Measurements from ENCODE around the gene TNP2. TPM values are rescaled to one million over a fixed set of nuclear protein-coding genes. Genes with fewer than 3 reads are reported as not detected.

The TNP2 gene
- total and polyA plus RNA-seq, 2 donors (not counting 3 experiments of a cell fraction or from before 2014, with no cell fraction given), result not detected

- Histone ChIP-seq H3K9ac (replicated peaks; ENCODE audit: extremely low read depth, insufficient read depth, low read length) (no peak overlapping the region), H3K79me2 (ENCODE audit: control insufficient read depth, insufficient read depth, low read length) (no peaks in the 10 kb centered on the region), H3K4me1 (ENCODE audit: control insufficient read depth, extremely low read depth, insufficient read depth, low read length) (peaks cover 5% of the 10 kb centered on the region), H3K9me3 (replicated peaks; ENCODE audit: control insufficient read depth, insufficient read depth, low read length) (no peaks in the 10 kb centered on the region), H3K4me3 (replicated peaks in 1 of 3; ENCODE audit: insufficient read depth in 1 of 3, low read depth in 1 of 3, low read length in 3 of 3) (no peak overlapping the region), H2AFZ (ENCODE audit: low read depth, low read length) (no peak overlapping the region), H3K27me3 (ENCODE audit: control insufficient read depth in 2 of 2, insufficient read depth in 2 of 2, low read length in 2 of 2) (no peaks in the 10 kb centered on the region), H3K9me1 (replicated peaks; ENCODE audit: control insufficient read depth, extremely low read depth, insufficient read depth, low read length) (no peaks in the 10 kb centered on the region), H3K36me3 (ENCODE audit: control insufficient read depth in 2 of 2, extremely low read depth in 1 of 2, insufficient read depth in 2 of 2, low read length in 2 of 2) (no peaks in the 10 kb centered on the region), H3K27ac (ENCODE audit: insufficient read depth, low read depth, low read length) (no peak overlapping the region), H3K4me2 (ENCODE audit: insufficient read depth, low read length) (no peak overlapping the region), H4K20me1 (replicated peaks; ENCODE audit: control insufficient read depth, extremely low read depth, insufficient read depth, low read length) (no peaks in the 10 kb centered on the region)
- dilution Hi-C loops (cut with MboI; ENCODE audit: extremely low pct_ligation_motif_present, low sequenced_read_pairs) (no loop called here), intact Hi-C loops (cut with micrococcal nuclease) (no loop called here)
- FAIRE-seq, result no peak
- TF ChIP-seq EZH2 (IDR thresholded peaks at IDR 0.05; ENCODE audit: borderline replicate concordance, low read depth, low read length, severe bottlenecking), result no peak
- no peak for TF ChIP-seq MYC (IDR thresholded peaks at IDR 0.05; ENCODE audit: low read depth, low read length)
- CTCF ChIA-PET, result interaction anchor here (2.1 to 8.3 kb wide), 2 partner anchors 96 to 293 kb away, joined by 8 to 347 read pairs; no protein-coding TSS in a partner anchor
- POLR2A ChIA-PET, result no interaction called here
- no peak for DNase-seq (ENCODE audit: low read depth, low spot score)
- no TSS peak for BruUV-seq (replicated peaks)
Observed at GRCh38 chr16:11260596-11260966, 8.5 kb downstream of the TNP2 start.

DNA sequence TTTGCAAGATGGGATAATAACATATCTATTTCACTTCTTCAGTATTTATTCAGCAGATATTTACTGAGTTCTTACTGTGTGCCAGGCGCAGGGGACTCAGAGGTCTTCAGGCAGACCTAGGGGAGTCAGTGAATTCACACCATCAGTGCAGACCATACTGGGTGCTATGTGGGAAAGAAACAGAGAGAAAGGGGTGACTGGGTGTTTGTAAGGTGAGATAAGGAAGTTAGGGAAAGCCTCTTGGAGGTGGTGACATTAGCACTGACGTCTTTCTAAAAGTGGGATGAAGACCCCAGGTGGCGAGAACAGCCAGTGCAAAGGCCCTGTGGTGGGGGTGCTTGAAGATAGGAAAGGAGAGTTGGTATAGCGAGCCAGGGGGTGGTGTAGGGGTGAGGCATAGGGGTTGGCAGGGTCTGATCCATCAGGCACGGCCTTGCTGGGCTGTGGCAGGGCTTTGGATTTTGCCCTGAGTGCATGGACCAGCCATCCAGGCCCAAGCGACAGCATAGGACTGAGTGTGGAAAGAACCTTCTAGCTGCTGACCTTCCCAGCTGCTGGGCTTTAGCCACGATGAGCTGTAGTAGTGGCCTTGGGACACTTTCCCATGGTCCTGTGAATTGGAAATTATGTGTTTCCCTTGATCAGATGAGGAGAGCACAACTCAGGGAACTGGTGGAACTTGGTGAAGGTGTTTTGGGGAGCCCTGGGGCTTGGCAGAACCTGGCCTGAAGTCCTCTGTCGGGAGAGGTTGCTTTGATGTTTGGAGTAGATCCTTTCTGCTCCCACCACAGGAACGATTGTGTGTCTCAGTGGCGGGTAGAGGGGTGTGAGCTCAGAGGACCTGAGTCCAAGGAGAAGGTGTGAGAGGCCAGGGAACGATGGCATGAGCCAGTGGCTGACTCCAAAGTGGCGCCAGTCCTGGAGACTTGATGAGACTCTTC is 9.2 kb downstream of the TNP2 start:
- dilution Hi-C loops (cut with MboI; ENCODE audit: extremely low pct_ligation_motif_present, low sequenced_read_pairs), result no loop called here

More for the DNA sequence above, 9.2 kb downstream of the TNP2 start:
- ChIA-PET POLR2A (no interaction called here), CTCF (interaction anchor here (2.0 to 8.3 kb wide), 3 partner anchors 97 to 292 kb away, joined by 8 to 347 read pairs (median 10); no protein-coding TSS in a partner anchor)
- FAIRE-seq (no peak), DNase-seq (ENCODE audit: low read depth, low spot score) (no peak)
- H3K9ac ChIP-seq (replicated peaks; ENCODE audit: extremely low read depth, insufficient read depth, low read length), result no peak overlapping the region
- H3K27ac ChIP-seq (ENCODE audit: insufficient read depth, low read depth, low read length), result no peak overlapping the region
- no peaks in the 10 kb centered on the region for H3K36me3 ChIP-seq (ENCODE audit: control insufficient read depth in 2 of 2, extremely low read depth in 1 of 2, insufficient read depth in 2 of 2, low read length in 2 of 2)
- H3K4me1 ChIP-seq (ENCODE audit: control insufficient read depth, extremely low read depth, insufficient read depth, low read length), result peaks cover 10% of the 10 kb centered on the region
- no peaks in the 10 kb centered on the region for H3K79me2 ChIP-seq (ENCODE audit: control insufficient read depth, insufficient read depth, low read length)
- H2AFZ ChIP-seq (ENCODE audit: low read depth, low read length), result no peak overlapping the region
- no peaks in the 10 kb centered on the region for H3K9me3 ChIP-seq (replicated peaks; ENCODE audit: control insufficient read depth, insufficient read depth, low read length)
- H3K9me1 ChIP-seq (replicated peaks; ENCODE audit: control insufficient read depth, extremely low read depth, insufficient read depth, low read length), result no peaks in the 10 kb centered on the region
- H3K4me2 ChIP-seq (ENCODE audit: insufficient read depth, low read length), result no peak overlapping the region
- no peaks in the 10 kb centered on the region for H4K20me1 ChIP-seq (replicated peaks; ENCODE audit: control insufficient read depth, extremely low read depth, insufficient read depth, low read length)
- no peaks in the 10 kb centered on the region for H3K27me3 ChIP-seq (ENCODE audit: control insufficient read depth in 2 of 2, insufficient read depth in 2 of 2, low read length in 2 of 2)
- intact Hi-C loops (cut with micrococcal nuclease), result loop anchor here (5.0 to 10.0 kb wide), 2 partner anchors 55 to 407 kb away; partner anchors contain the start of gene SNN
- TF ChIP-seq MYC (IDR thresholded peaks at IDR 0.05; ENCODE audit: low read depth, low read length) (no peak), POLR2AphosphoS5 (IDR thresholded peaks at IDR 0.05; ENCODE audit: insufficient read depth, low read depth, low read length) (no peak), POLR2A (IDR thresholded peaks at IDR 0.05; ENCODE audit: low read depth, low read length) (no peak), GATA2 (IDR thresholded peaks at IDR 0.05; ENCODE audit: insufficient read depth, insufficient read length, low read depth, low read length) (no peak), JUN (IDR thresholded peaks at IDR 0.05; ENCODE audit: borderline replicate concordance, insufficient read depth, insufficient read length, low read depth) (no peak), MAX (IDR thresholded peaks at IDR 0.05; ENCODE audit: insufficient read depth, insufficient read length) (no peak), CTCF (IDR thresholded peaks at IDR 0.05; ENCODE audit: extremely low read depth in 1 of 2, insufficient read depth in 1 of 2, low read depth in 1 of 2, low read length in 2 of 2) (no peak), FOS (IDR thresholded peaks at IDR 0.05; ENCODE audit: borderline replicate concordance, insufficient read depth, low read length) (no peak), EZH2 (IDR thresholded peaks at IDR 0.05; ENCODE audit: borderline replicate concordance, low read depth, low read length, severe bottlenecking) (no peak)
- H3K4me3 ChIP-seq (replicated peaks in 1 of 3; ENCODE audit: insufficient read depth in 1 of 3, low read depth in 1 of 3, low read length in 3 of 3), result no peak overlapping the region
- BruUV-seq (replicated peaks), result no TSS peak
